ENCODE data around the gene SLC12A3. TPM values are rescaled to one million over a fixed set of nuclear protein-coding genes. Genes with fewer than 3 reads are reported as not detected.

The SLC12A3 gene
- total and polyA plus RNA-seq, 2 experiments from 2014 or later, result not detected

GRCh38 chr16:56877486-56878182 is 12.6 kb downstream of the SLC12A3 start:
- H3K4me3 ChIP-seq, result no peak overlapping the region
- TF ChIP-seq EZH2phosphoT487 (IDR thresholded peaks at IDR 0.05; ENCODE audit: low read depth, severe bottlenecking, unreplicated experiment) (no peak), EZH2 (IDR thresholded peaks at IDR 0.05; ENCODE audit: borderline replicate concordance) (no peak), CTCF (IDR thresholded peaks at IDR 0.05; ENCODE audit: poor library complexity) (no peak)
- no peaks in the 10 kb centered on the region for H3K9me3 ChIP-seq (ENCODE audit: low read depth)
- no peaks in the 10 kb centered on the region for H3K79me2 ChIP-seq
- no peak overlapping the region for H3K27ac ChIP-seq
- DNase-seq (ENCODE audit: low spot score), result no peak
- no peaks in the 10 kb centered on the region for H3K36me3 ChIP-seq (replicated peaks; ENCODE audit: insufficient read depth, low read depth)
- no peaks in the 10 kb centered on the region for H3K27me3 ChIP-seq
- H4K20me1 ChIP-seq (ENCODE audit: insufficient read depth, poor library complexity, severe bottlenecking), result no peaks in the 10 kb centered on the region
- H2AFZ ChIP-seq, result no peak overlapping the region
- H3K9me2 ChIP-seq (replicated peaks; ENCODE audit: insufficient read depth), result no peaks in the 10 kb centered on the region
- no peak overlapping the region for H3K4me2 ChIP-seq
- no peaks in the 10 kb centered on the region for H3K4me1 ChIP-seq (ENCODE audit: insufficient read depth)
- whole genome bisulfite sequencing (ENCODE audit: low lambda C conversion rate, missing lambda C conversion rate), result 92% methylated on average over 12 of the region's 13 CpGs

- H3K27me3 ChIP-seq, result no peaks in the 10 kb centered on the region
- H3K4me1 ChIP-seq (ENCODE audit: insufficient read depth), result no peaks in the 10 kb centered on the region
- H3K27ac ChIP-seq, result no peak overlapping the region
- 93% methylated on average over 8 of the region's 8 CpGs for WGBS (ENCODE audit: low lambda C conversion rate, missing lambda C conversion rate)
- no peak overlapping the region for H3K4me3 ChIP-seq
- no peak for DNase-seq (ENCODE audit: low spot score)
- H3K9me3 ChIP-seq (ENCODE audit: low read depth), result no peaks in the 10 kb centered on the region
- H2AFZ ChIP-seq, result no peak overlapping the region
- H4K20me1 ChIP-seq (ENCODE audit: insufficient read depth, poor library complexity, severe bottlenecking), result no peaks in the 10 kb centered on the region
- H3K9me2 ChIP-seq (replicated peaks; ENCODE audit: insufficient read depth), result no peaks in the 10 kb centered on the region
- no peaks in the 10 kb centered on the region for H3K79me2 ChIP-seq
- TF ChIP-seq EZH2phosphoT487 (IDR thresholded peaks at IDR 0.05; ENCODE audit: low read depth, severe bottlenecking, unreplicated experiment) (no peak), EZH2 (IDR thresholded peaks at IDR 0.05; ENCODE audit: borderline replicate concordance) (no peak), CTCF (IDR thresholded peaks at IDR 0.05; ENCODE audit: poor library complexity) (no peak)
- H3K4me2 ChIP-seq, result no peak overlapping the region
- no peaks in the 10 kb centered on the region for H3K36me3 ChIP-seq (replicated peaks; ENCODE audit: insufficient read depth, low read depth)
Observed at GRCh38 chr16:56878282-56878854, 13.4 kb downstream of the SLC12A3 start.

DNA sequence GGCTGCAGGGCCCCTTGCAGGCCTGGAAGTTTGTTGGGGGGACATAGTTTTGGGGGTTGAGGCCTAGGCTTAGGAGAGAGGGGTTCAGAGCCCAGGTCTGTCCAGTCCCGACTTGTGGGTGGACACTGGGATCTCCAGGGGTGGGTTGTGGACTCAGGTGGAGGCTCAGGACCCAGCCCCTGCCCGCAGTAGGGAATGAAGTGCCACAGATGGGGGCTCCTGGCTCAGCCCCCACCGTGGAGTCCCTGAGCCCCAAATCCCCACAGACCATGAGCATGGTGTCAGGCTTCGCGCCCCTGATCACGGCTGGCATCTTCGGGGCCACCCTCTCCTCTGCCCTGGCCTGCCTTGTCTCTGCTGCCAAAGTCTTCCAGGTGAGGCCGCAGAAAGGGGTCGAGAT is 14.3 kb downstream of the SLC12A3 start:
- Histone ChIP-seq H3K4me3 (no peak overlapping the region), H3K79me2 (no peaks in the 10 kb centered on the region), H3K36me3 (replicated peaks; ENCODE audit: insufficient read depth, low read depth) (no peaks in the 10 kb centered on the region), H3K4me2 (no peak overlapping the region), H3K27ac (no peak overlapping the region), H3K27me3 (no peaks in the 10 kb centered on the region), H2AFZ (no peak overlapping the region), H3K9me2 (replicated peaks; ENCODE audit: insufficient read depth) (no peaks in the 10 kb centered on the region), H4K20me1 (ENCODE audit: insufficient read depth, poor library complexity, severe bottlenecking) (no peaks in the 10 kb centered on the region), H3K9me3 (ENCODE audit: low read depth) (no peaks in the 10 kb centered on the region), H3K4me1 (ENCODE audit: insufficient read depth) (no peaks in the 10 kb centered on the region)
- no peak for DNase-seq (ENCODE audit: low spot score)
- 92% methylated on average over 9 of the region's 9 CpGs for WGBS (ENCODE audit: low lambda C conversion rate, missing lambda C conversion rate)
- TF ChIP-seq EZH2 (IDR thresholded peaks at IDR 0.05; ENCODE audit: borderline replicate concordance) (no peak), EZH2phosphoT487 (IDR thresholded peaks at IDR 0.05; ENCODE audit: low read depth, severe bottlenecking, unreplicated experiment) (no peak), CTCF (IDR thresholded peaks at IDR 0.05; ENCODE audit: poor library complexity) (no peak)

All from hepatocyte (in vitro differentiated cells).